Adrenal gland (tissue), 12 donors: Measurements from ENCODE around the gene CFAP99. TPM values are rescaled to one million over a fixed set of nuclear protein-coding genes. Genes with fewer than 3 reads are reported as not detected.

ENCODE experiments used
- DNase-seq, 7 donors: peaks; one replicate each; pipeline ENCODE4 v3.0.0-alpha.2; 2019 to 2020
- H3K27ac ChIP-seq, 5 donors: fragments of 200-600 bp; sonication (generic) in 4 of 5; 1 replicate in 3 of 5; 2 replicates in 2 of 5; pipeline versions ENCODE4 v1.5.1 to v1.8.0; 2016 to 2020; ENCODE audit warnings: mild to moderate bottlenecking in 1 of 5
- H3K27me3 ChIP-seq: fragments of 200-600 bp; 2 replicates; pipeline ENCODE4 v1.8.0; 2021
- H3K36me3 ChIP-seq, 2 donors: fragments of 200-600 bp; replicated peaks in 1 of 2; 1 replicate in 1 of 2; 2 replicates in 1 of 2; pipeline versions ENCODE4 v1.5.1 to v1.8.0; 2018 to 2022
- H3K4me1 ChIP-seq, 2 donors: fragments of 200-600 bp; replicated peaks in 1 of 2; 1 replicate in 1 of 2; 2 replicates in 1 of 2; pipeline versions ENCODE4 v1.5.1 to v1.8.0; 2018 to 2021
- H3K4me3 ChIP-seq, 4 donors: fragments of 200-600 bp; sonication (generic) in 3 of 4; one replicate each; pipeline ENCODE4 v1.5.1; 2016 to 2018
- H3K9me3 ChIP-seq, 3 donors: fragments of 200-600 bp; sonication (generic) in 1 of 3; replicated peaks in 1 of 3; 1 replicate in 2 of 3; 2 replicates in 1 of 3; pipeline versions ENCODE4 v1.5.1 to v1.8.0; 2016 to 2021
- POLR2A ChIP-seq, 2 donors: fragments of 450-650 bp; IDR thresholded peaks; one replicate each; pipeline ENCODE4 v1.6.1; 2017; ENCODE audit warnings: antibody characterized with exemption in 2 of 2, mild to moderate bottlenecking in 2 of 2, moderate library complexity in 1 of 2
- WGBS, 4 donors: extraction: QIAGEN DNeasy Blood & Tissue Kit in 2 of 4; methylation state at CpG; one replicate each; pipeline versions ENCODE4 v1.1.5 to v1.1.7; 2013 to 2017; 5-methylcytosine and 5-hydroxymethylcytosine counted together
- intact Hi-C, 2 donors: fragments of 100-400 bp; cut with DNase I; formaldehyde crosslinking; loops; one replicate each; pipeline versions ENCODE4 v1.14.1 to v1.15.0; 2022 to 2023
- polyA plus RNA-seq, 3 donors: library from polyadenylated mRNA; stranded (reverse); fragments of 200-250 nt in 2 of 3; fragments of 350-450 nt in 1 of 3; fragmentation: Illumina TruSeq in 1 of 3; extraction: RNeasy Lipid Tissue Mini Kit (QIAGEN cat#74804) in 1 of 3; gene quantifications; one replicate each; pipeline ENCODE4 v1.2.3, GENCODE V29; 2013 to 2014
- total RNA-seq, 9 donors: library from RNA; depleted of rRNA in 4 of 9; stranded (reverse); fragments of >200 nt in 4 of 9; fragments of 120-200 nt in 1 of 9; fragmentation: NEBNext Ultra II Directional in 1 of 9; extraction: Animal tissue kit (Norgen Biotek cat#: 25700) in 1 of 9; gene quantifications; one replicate each; pipeline versions ENCODE4 v1.1.0 to v1.2.4, GENCODE V29; 2013 to 2023
- TF ChIP-seq, protein P1 (sequence below), 6 experiments: fragments of 450-650 bp in 4 of 6; fragments of 200-600 bp in 2 of 6; sonication (generic) in 1 of 6; IDR thresholded peaks; 1 replicate in 5 of 6; 2 replicates in 1 of 6; pipeline versions ENCODE4 v1.5.1 to v1.8.0; 2016 to 2021; ENCODE audit warnings: antibody characterized with exemption in 6 of 6, mild to moderate bottlenecking in 2 of 6, moderate library complexity in 1 of 6
- donor health status: healthy with polysubstance abuse.
- donor health status: Bipolar disorder and iron deficiency.
- donor health status: DM: yes; HTN: yes; CAD: no.
- donor health status: DM: no; HTN: no; CAD: no.
- donor health status: DM: no; HTN: no; CAD: no.
- donor health status: DM: yes; HTN: yes; CAD: no.

CFAP99 gene
- total and polyA plus RNA-seq, 12 donors: 0.18 to 5.0 (median 3.2) TPM

DNA sequence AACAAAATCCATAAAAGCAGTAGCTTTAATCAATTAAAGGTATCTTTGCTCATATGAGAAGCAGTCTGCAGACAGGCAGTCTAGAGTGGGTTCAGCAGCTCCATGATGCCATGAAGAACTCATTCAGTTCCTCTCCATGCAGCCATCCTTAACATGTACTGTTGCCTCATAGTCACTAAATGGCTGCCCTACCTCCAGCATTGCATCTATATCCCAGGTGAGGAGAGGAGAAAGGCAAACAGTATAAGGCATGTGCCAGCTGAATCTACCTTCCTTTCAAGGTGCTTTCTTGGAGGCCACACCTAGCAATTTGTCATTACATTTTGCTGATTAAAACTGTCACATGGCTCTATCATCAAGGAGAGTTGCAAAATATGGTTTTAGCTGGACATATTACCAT is 13.2 kb downstream of the CFAP99 start:
- TF ChIP-seq, protein P1, sequence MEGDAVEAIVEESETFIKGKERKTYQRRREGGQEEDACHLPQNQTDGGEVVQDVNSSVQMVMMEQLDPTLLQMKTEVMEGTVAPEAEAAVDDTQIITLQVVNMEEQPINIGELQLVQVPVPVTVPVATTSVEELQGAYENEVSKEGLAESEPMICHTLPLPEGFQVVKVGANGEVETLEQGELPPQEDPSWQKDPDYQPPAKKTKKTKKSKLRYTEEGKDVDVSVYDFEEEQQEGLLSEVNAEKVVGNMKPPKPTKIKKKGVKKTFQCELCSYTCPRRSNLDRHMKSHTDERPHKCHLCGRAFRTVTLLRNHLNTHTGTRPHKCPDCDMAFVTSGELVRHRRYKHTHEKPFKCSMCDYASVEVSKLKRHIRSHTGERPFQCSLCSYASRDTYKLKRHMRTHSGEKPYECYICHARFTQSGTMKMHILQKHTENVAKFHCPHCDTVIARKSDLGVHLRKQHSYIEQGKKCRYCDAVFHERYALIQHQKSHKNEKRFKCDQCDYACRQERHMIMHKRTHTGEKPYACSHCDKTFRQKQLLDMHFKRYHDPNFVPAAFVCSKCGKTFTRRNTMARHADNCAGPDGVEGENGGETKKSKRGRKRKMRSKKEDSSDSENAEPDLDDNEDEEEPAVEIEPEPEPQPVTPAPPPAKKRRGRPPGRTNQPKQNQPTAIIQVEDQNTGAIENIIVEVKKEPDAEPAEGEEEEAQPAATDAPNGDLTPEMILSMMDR (IDR thresholded peaks at IDR 0.05): no peak
- no peak for TF ChIP-seq POLR2A (IDR thresholded peaks at IDR 0.05)
- no peaks in the 10 kb centered on the region for H3K27me3 ChIP-seq
- H3K4me3 ChIP-seq: no peak overlapping the region
- H3K4me1 ChIP-seq: no peaks in the 10 kb centered on the region
- H3K36me3 ChIP-seq: no peaks in the 10 kb centered on the region
- DNase-seq: no peak
- no peaks in the 10 kb centered on the region for H3K9me3 ChIP-seq
- intact Hi-C loops: no loop called here
- H3K27ac ChIP-seq: no peak overlapping the region

DNA sequence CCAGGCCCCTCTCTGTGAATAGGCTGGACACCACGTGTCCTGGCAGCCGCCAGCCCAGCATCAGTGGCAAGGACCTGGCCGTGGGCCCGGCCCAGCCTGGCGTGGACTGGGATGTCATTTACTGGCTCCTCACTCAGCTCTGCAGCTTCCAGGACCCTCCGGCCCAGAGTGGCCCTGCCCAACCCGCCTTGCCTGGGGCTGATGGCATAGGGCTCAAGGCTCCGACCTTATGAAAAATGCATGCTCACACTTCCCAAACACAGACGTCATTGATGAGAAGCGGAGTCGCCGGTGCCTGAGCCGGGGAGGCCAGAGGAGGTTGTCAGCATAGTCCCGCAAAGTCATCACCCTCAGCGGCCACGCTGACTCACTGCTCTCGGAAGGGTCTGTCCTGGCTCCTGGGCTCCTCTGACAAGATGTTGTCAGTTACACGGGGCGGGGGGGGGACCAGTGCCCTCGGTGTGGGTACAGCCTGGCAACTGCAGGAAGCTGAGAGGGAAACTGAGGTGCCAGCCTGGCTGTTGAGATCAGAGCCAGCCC is 14.3 kb downstream of the CFAP99 start:
- H3K27me3 ChIP-seq: no peaks in the 10 kb centered on the region
- no peaks in the 10 kb centered on the region for H3K9me3 ChIP-seq
- H3K4me1 ChIP-seq: no peaks in the 10 kb centered on the region
- no peaks in the 10 kb centered on the region for H3K36me3 ChIP-seq
- peak overlapping the region in 1 of 5 donors; percentile 49 for H3K27ac ChIP-seq
- peak in 2 of 7 donors; percentile 62 to 74 for DNase-seq
- TF ChIP-seq, protein P1 (IDR thresholded peaks at IDR 0.05): no peak
- TF ChIP-seq POLR2A (IDR thresholded peaks at IDR 0.05): no peak
- WGBS, 4 donors: 56 to 70% (median 65%) methylated on average over 3 to 20 of the region's 20 CpGs
- no peak overlapping the region for H3K4me3 ChIP-seq
- intact Hi-C loops: no loop called here

DNA sequence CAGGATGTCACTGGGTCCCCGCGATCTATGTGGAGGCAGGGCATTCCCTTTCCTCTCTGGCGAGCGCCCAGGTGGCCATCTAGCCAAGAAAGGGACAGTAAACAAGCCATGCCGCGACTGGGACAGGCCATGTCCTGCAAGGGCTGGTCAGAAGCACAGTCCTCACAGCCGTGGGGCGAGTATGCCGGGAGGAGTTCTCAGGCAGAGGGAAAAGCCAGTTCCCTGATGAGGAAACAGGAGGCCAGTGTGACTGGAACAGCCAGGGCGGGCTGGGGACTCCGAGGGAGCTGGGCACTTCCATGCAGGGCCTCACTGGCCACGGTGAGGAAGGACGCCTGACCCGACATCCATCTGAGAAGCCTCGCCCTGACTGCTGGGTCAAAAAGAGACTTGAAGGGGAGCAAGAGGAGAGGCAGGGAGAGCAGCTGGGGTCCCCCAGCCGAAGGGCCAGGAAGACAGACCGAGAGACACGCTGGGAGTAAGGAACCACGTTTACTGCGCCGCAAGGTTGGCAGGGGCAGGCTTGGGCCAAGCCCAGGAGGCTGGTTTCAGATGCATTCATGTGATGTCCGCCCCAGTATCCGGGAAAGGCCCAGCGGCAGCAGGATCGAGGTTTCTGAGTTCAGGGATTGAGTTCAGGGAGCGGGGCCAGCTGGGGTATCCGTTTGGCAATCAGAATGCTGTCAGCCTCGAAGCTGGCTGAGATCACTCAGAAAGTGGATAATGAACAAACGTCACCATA is 15.0 kb downstream of the CFAP99 start:
- Histone ChIP-seq H3K9me3 (no peaks in the 10 kb centered on the region), H3K4me3 (no peak overlapping the region), H3K27ac (peak overlapping the region in 1 of 5 donors; percentile 45), H3K4me1 (no peaks in the 10 kb centered on the region), H3K27me3 (no peaks in the 10 kb centered on the region), H3K36me3 (no peaks in the 10 kb centered on the region)
- no peak for DNase-seq
- 77 to 79% (median 77%) methylated on average over 25 to 29 of the region's 29 CpGs for WGBS, 4 donors
- TF ChIP-seq POLR2A (IDR thresholded peaks at IDR 0.05): no peak
- TF ChIP-seq, protein P1 (IDR thresholded peaks at IDR 0.05): no peak
- intact Hi-C loops: no loop called here

DNA sequence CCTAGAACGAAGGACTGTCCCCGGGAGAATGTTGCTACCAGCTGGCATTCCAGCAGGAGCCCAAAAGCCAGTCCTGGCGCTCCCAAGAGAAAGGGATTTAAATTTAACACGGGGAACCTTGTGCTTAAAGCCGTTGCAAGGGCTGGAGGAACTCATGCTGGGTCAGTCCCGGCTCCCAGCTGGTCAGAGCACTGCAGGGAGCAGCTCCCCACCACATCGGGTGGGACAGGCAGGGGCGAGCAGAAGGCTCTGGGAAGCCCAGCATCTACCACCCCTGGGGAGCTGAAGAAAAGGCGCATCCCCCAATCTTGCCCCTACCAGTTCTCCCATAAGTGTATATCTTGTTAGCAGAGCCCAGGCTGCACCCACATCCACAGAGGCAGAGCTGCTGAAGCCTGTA is 15.7 kb downstream of the CFAP99 start:
- H3K27ac ChIP-seq: no peak overlapping the region
- no peak for TF ChIP-seq POLR2A (IDR thresholded peaks at IDR 0.05)
- TF ChIP-seq, protein P1 (IDR thresholded peaks at IDR 0.05): no peak
- H3K36me3 ChIP-seq: no peaks in the 10 kb centered on the region
- H3K4me3 ChIP-seq: no peak overlapping the region
- no peaks in the 10 kb centered on the region for H3K9me3 ChIP-seq
- DNase-seq: no peak
- H3K27me3 ChIP-seq: no peaks in the 10 kb centered on the region
- WGBS, 4 donors: 69 to 80% (median 72%) methylated on average over 5 to 9 of the region's 9 CpGs
- intact Hi-C loops: no loop called here
- no peaks in the 10 kb centered on the region for H3K4me1 ChIP-seq
